ENCODE results near the gene FMN1. TPM values are rescaled to one million over a fixed set of nuclear protein-coding genes. Genes with fewer than 3 reads are reported as not detected.

Gene FMN1
- total and polyA plus RNA-seq, 2 experiments from 2014 or later: 0.93 to 2.2 TPM

DNA sequence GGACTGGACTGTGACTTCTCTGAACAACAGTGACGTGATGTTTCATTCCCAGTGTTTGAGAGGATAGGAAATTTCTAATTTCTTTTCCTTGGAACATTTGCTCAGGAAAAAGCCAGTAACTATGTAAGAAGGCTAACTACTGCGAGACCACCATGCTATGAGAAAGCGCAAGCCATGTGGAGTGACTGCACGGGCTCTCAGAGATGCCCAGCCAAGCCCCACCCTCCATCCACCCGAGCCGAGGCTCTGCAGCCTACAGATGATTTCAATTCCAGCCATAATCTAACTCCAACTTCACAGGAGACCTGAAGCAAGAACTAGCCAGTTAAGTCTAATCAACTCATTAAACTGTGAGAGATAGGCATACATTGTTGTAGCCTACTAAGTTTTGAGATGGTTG lies 352.4 kb downstream of the FMN1 start:
- peaks cover 77% of the 10 kb centered on the region for H3F3A ChIP-seq (ENCODE audit: insufficient read depth)
- H3K4me2 ChIP-seq (ENCODE audit: unreplicated experiment): peak overlapping the region; percentile 61
- H3K4me3 ChIP-seq: peak overlapping the region; percentile 35; the same call in 1 of the 2 replicates
- H4K20me1 ChIP-seq (ENCODE audit: insufficient read depth): no peaks in the 10 kb centered on the region
- peak overlapping the region; percentile 25 for H2AFZ ChIP-seq
- H3K27me3 ChIP-seq (replicated peaks; ENCODE audit: insufficient read depth): no peaks in the 10 kb centered on the region
- no peaks in the 10 kb centered on the region for H3K9me3 ChIP-seq (ENCODE audit: low read depth)
- WGBS, 2 experiments (ENCODE audit: low coverage in 1 of 2, low lambda C conversion rate in 2 of 2, missing lambda C conversion rate in 2 of 2): 19 to 24% methylated on average over 6 of the region's 6 CpGs
- H3K36me3 ChIP-seq (ENCODE audit: low read depth): no peaks in the 10 kb centered on the region
- DNase-seq: peak; percentile 54
- peaks cover 23% of the 10 kb centered on the region for H3K79me2 ChIP-seq (ENCODE audit: insufficient read depth)
- peak overlapping the region; percentile 77 for H3K9ac ChIP-seq
- no peak for TF ChIP-seq EZH2phosphoT487 (IDR thresholded peaks at IDR 0.05; ENCODE audit: insufficient read depth, low read depth)
- TF ChIP-seq EZH2 (IDR thresholded peaks at IDR 0.05; ENCODE audit: insufficient read depth, poor library complexity, severe bottlenecking): no peak
- no peaks in the 10 kb centered on the region for H3K9me2 ChIP-seq (ENCODE audit: insufficient read depth)
- peak overlapping the region; percentile 97 for H3K27ac ChIP-seq
- H3K4me1 ChIP-seq (ENCODE audit: insufficient read depth): peaks cover 66% of the 10 kb centered on the region
- in situ Hi-C loops (cut with MboI): loop anchor here (25.0 kb wide), 1 partner anchor 180 kb away; no protein-coding TSS in a partner anchor

DNA sequence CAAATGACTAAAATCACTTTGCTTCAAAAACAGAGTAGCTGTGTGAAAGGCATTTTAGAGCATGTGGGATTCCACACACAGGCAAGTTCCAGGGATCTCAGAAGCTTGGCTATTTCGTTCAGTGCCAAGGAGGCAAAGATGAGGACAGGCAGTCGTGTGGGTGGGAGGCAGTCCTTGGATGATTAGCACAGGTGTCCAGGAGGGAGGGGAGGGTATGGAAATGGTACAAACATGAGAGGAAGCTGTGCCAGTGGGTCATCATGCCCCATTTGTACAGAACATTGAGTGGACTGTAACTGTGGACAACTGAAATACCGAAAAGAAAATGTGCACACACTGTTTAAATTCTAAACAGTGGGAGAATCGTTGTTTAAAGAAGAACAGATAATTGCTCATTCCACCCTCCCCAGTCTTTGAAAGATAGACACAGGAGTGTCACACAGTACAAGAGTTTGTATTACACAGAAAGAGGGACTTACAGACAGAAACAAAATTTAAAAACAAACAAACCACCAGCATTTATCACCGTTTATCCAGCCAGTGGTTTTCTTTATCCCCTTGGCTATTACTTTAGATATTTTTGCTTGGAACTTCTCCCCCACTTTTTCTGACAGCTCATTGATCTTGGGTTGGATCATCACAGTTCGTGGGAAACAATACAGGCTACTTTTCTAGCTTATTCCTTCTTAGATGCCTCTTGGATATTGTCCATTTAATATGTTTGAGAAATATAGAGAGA lies 353.8 kb downstream of the FMN1 start:
- no peak overlapping the region for H2AFZ ChIP-seq
- DNase-seq: peak; percentile 63
- 1 to 6% methylated on average over 6 of the region's 6 CpGs for WGBS, 2 experiments (ENCODE audit: low coverage in 1 of 2, low lambda C conversion rate in 2 of 2, missing lambda C conversion rate in 2 of 2)
- H3K9me3 ChIP-seq (ENCODE audit: low read depth): no peaks in the 10 kb centered on the region
- H3K4me3 ChIP-seq: peak overlapping the region; percentile 56
- TF ChIP-seq EZH2phosphoT487 (IDR thresholded peaks at IDR 0.05; ENCODE audit: insufficient read depth, low read depth) (no peak), EZH2 (IDR thresholded peaks at IDR 0.05; ENCODE audit: insufficient read depth, poor library complexity, severe bottlenecking) (no peak)
- in situ Hi-C loops (cut with MboI): loop anchor here (25.0 kb wide), 1 partner anchor 178 kb away; no protein-coding TSS in a partner anchor
- H3K9ac ChIP-seq: peak overlapping the region; percentile 77
- peaks cover 23% of the 10 kb centered on the region for H3K79me2 ChIP-seq (ENCODE audit: insufficient read depth)
- H3K4me2 ChIP-seq (ENCODE audit: unreplicated experiment): peak overlapping the region; percentile 61
- peaks cover 66% of the 10 kb centered on the region for H3K4me1 ChIP-seq (ENCODE audit: insufficient read depth)
- H3K36me3 ChIP-seq (ENCODE audit: low read depth): no peaks in the 10 kb centered on the region
- no peaks in the 10 kb centered on the region for H3K9me2 ChIP-seq (ENCODE audit: insufficient read depth)
- peak overlapping the region; percentile 97 for H3K27ac ChIP-seq
- no peaks in the 10 kb centered on the region for H4K20me1 ChIP-seq (ENCODE audit: insufficient read depth)
- no peaks in the 10 kb centered on the region for H3K27me3 ChIP-seq (replicated peaks; ENCODE audit: insufficient read depth)
- peaks cover 77% of the 10 kb centered on the region for H3F3A ChIP-seq (ENCODE audit: insufficient read depth)

DNA sequence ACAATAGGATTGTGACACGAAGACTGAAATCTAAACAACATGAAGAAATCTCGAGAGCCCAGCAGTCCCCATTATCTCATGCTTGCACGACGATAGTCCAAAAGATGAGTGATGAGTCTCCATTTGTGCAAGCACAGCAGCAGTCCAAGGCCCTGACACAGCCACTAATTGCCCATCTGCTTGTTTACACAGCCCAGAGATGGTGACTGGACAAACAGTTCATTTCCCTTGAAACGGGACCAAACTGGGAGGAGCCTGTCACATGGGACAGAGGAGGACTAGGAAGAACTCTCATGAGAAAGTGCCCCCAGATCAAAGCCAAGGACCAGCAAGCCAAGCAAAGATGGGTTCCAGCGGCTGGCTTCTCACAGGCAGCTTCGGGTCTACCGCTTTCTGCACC lies 355.7 kb downstream of the FMN1 start:
- no peaks in the 10 kb centered on the region for H3K36me3 ChIP-seq (ENCODE audit: low read depth)
- WGBS, 2 experiments (ENCODE audit: low coverage in 1 of 2, low lambda C conversion rate in 2 of 2, missing lambda C conversion rate in 2 of 2): 5 to 7% methylated on average over 8 of the region's 8 CpGs
- H3K4me2 ChIP-seq (ENCODE audit: unreplicated experiment): peak overlapping the region; percentile 61
- H3K4me3 ChIP-seq: peak overlapping the region; percentile 56
- H3K27me3 ChIP-seq (replicated peaks; ENCODE audit: insufficient read depth): no peaks in the 10 kb centered on the region
- peaks cover 16% of the 10 kb centered on the region for H3K79me2 ChIP-seq (ENCODE audit: insufficient read depth)
- H3K9ac ChIP-seq: peak overlapping the region; percentile 77
- H2AFZ ChIP-seq: no peak overlapping the region
- peak; percentile 97 for DNase-seq
- no peaks in the 10 kb centered on the region for H3K9me3 ChIP-seq (ENCODE audit: low read depth)
- H3K27ac ChIP-seq: peak overlapping the region; percentile 97
- in situ Hi-C loops (cut with MboI): loop anchor here (25.0 kb wide), 1 partner anchor 177 kb away; no protein-coding TSS in a partner anchor
- H3K9me2 ChIP-seq (ENCODE audit: insufficient read depth): no peaks in the 10 kb centered on the region
- peaks cover 63% of the 10 kb centered on the region for H3K4me1 ChIP-seq (ENCODE audit: insufficient read depth)
- TF ChIP-seq EZH2 (IDR thresholded peaks at IDR 0.05; ENCODE audit: insufficient read depth, poor library complexity, severe bottlenecking) (no peak), EZH2phosphoT487 (IDR thresholded peaks at IDR 0.05; ENCODE audit: insufficient read depth, low read depth) (no peak)
- peaks cover 62% of the 10 kb centered on the region for H3F3A ChIP-seq (ENCODE audit: insufficient read depth)
- H4K20me1 ChIP-seq (ENCODE audit: insufficient read depth): no peaks in the 10 kb centered on the region

DNA sequence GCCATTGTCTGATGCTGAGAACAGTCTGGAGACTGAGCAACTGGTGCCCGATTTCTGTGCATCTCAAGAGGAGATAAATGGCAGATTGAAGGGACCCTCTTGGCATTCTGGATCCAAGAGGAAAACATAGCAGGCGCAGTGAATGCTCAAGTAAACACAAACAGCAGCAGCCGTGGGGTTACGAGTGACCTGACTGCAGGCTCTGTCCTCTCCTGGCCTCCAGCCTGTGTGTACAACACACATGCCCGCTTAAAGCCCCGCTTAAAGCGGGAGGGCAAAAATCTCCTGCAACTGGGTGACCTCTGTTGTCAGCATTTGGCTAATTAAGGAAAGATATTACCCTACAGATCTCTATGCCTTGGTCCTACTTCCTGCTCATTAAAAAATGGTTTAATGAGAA lies 356.2 kb downstream of the FMN1 start:
- H3K4me2 ChIP-seq (ENCODE audit: unreplicated experiment): peak overlapping the region; percentile 30
- H3K4me3 ChIP-seq: peak overlapping the region; percentile 11; the same call in 1 of the 2 replicates
- in situ Hi-C loops (cut with MboI): loop anchor here (25.0 kb wide), 1 partner anchor 176 kb away; no protein-coding TSS in a partner anchor
- H3F3A ChIP-seq (ENCODE audit: insufficient read depth): peaks cover 57% of the 10 kb centered on the region
- H3K4me1 ChIP-seq (ENCODE audit: insufficient read depth): peaks cover 62% of the 10 kb centered on the region
- no peaks in the 10 kb centered on the region for H4K20me1 ChIP-seq (ENCODE audit: insufficient read depth)
- no peak for TF ChIP-seq EZH2phosphoT487 (IDR thresholded peaks at IDR 0.05; ENCODE audit: insufficient read depth, low read depth)
- no peak for TF ChIP-seq EZH2 (IDR thresholded peaks at IDR 0.05; ENCODE audit: insufficient read depth, poor library complexity, severe bottlenecking)
- no peak overlapping the region for H2AFZ ChIP-seq
- peaks cover 16% of the 10 kb centered on the region for H3K79me2 ChIP-seq (ENCODE audit: insufficient read depth)
- no peaks in the 10 kb centered on the region for H3K36me3 ChIP-seq (ENCODE audit: low read depth)
- H3K9me3 ChIP-seq (ENCODE audit: low read depth): no peaks in the 10 kb centered on the region
- WGBS, 2 experiments (ENCODE audit: low coverage in 1 of 2, low lambda C conversion rate in 2 of 2, missing lambda C conversion rate in 2 of 2): 53 to 56% methylated on average over 7 of the region's 7 CpGs
- peak; percentile 42 for DNase-seq
- H3K27ac ChIP-seq: peak overlapping the region; percentile 97
- H3K9me2 ChIP-seq (ENCODE audit: insufficient read depth): no peaks in the 10 kb centered on the region
- no peaks in the 10 kb centered on the region for H3K27me3 ChIP-seq (replicated peaks; ENCODE audit: insufficient read depth)
- peak overlapping the region; percentile 62 for H3K9ac ChIP-seq
